IPS-11a (cell line): Measurements from ENCODE around the gene ARRDC1.
"Not testable (repeated sequence)": the region's sequence is repeated elsewhere in the genome, so short reads cannot be mapped to it uniquely, and the experiment has no call there.

Source experiments
- H3K4me3 ChIP-seq: one replicate; pipeline ENCODE4 v1.5.1; 2013; ENCODE audit warnings: low read depth, low read length, control low read depth

The ARRDC1 gene

DNA sequence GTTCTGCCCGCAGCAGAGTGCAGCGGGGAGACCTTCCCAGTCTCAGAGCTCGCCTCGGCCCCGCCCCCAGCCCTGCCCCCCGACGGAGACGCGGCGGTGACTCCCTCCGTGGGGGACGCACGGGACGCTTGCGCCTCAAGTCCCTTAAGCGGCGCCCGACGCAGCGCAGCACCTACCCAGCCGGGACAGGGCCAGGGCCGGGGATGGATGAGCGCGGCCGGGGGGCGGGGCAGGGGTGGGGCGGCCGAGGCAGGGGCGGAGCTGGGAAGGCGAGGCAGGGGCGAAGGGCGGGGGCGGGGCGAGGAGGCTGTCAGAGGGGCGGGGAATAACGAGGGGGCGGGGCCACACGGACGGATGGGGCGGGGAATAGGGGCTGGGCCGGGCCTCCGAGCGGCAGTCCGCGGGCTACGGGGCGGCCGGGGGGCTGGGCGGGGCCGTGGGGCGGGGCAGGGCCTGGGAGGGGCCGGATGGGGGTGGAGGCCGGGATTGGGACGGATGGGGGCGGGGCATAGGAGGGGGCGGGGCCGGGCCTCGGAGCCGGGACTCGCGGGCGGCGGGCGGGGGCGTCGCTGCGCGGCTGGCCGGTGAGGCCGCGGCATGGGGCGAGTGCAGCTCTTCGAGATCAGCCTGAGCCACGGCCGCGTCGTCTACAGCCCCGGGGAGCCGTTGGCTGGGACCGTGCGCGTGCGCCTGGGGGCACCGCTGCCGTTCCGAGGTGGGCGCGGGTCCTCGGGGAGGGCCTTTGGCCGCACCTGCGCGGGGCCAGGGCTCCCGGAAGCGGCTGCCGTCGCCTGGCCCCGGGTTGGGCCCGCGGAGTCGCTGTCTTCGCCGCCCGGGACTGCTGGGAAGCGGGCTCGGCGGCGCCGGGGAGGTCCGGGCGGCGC, at the start of gene ARRDC1:
Gene ARRDC1 (plus strand): TSS at position 566 of the 884 bp plus-strand sequence. CDS start 32 bp downstream, at position 598.
- H3K4me3 ChIP-seq, result peak within 1 kb of the TSS; percentile 50

- no peak overlapping the region for H3K4me3 ChIP-seq
Observed at GRCh38 chr9:137556069-137556838, 49.2 kb upstream of the ARRDC1 start.

DNA sequence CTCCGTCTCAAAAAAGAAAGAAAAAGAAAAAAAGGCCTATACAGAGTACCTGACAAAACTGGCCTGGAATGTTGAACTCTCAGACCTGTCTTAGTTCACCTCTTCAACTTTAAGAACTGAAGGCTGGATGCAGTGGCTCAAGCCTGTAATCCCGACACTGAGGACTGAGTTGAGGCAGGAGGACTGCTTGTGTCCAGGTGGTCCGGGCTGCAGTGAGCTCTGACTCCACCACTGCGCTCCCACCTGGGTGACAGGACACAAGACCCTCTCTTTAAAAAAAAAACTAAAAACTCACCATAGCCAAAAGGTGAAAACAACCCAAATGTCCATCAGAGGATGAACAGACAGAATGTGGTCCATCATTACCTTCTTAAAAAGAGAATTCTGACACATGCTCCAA, 47.4 kb upstream of the ARRDC1 start:
- H3K4me3 ChIP-seq, result no peak overlapping the region

DNA sequence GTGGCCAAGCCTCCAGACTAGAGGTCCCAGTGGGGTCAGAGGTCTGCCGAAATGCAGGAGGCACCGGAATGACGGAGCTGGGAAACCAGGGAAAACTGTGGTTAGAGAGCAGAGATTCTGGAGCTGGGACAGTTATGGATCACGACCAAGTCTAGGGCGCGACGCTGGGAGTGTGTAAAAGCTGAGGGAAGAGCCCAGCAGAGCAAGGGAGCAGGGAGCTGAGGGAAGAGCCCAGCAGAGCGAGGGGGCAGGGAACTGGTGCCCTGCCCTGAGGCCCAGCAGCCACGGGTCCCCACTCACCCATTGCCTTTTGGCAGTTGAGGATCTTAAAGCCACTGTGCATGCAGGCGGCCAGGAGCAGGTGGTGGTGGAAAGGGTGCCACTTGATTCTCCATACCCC, 41.4 kb upstream of the ARRDC1 start:
- H3K4me3 ChIP-seq, result no peak overlapping the region

DNA sequence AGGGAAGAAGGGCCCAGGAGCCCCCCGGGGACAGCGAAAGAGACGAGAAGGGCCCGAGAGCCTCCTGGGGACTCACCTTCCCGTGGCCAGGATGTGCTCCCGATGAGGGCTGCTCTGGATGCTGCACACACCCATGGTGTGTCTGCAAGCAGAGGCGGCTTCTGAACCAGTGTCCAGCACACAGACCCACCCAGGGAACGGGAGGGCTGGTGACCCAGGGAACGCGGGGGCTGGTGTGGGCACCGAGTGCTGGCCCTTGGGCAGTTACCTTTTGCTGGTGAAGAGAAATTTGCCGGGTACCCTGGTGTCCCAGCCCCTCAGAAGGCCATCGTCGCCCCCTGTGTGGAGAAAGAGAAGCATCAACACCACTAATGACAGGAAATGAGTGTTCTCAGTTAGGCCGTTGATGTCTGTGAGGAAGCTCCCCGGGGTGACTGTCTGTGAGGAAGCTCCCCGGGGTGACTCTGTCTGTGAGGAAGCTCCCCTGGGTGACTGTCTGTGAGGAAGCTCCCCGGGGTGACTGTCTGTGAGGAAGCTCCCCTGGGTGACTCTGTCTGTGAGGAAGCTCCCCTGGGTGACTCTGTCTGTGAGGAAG, 40.6 kb upstream of the ARRDC1 start:
- no peak overlapping the region for H3K4me3 ChIP-seq

- H3K4me3 ChIP-seq, result not testable (repeated sequence)
Observed at GRCh38 chr9:137568445-137568844, 37.0 kb upstream of the ARRDC1 start.

- no peak overlapping the region for H3K4me3 ChIP-seq
Observed at GRCh38 chr9:137569609-137570203, 35.8 kb upstream of the ARRDC1 start.

GRCh38 chr9:137570566-137570965, 34.9 kb upstream of the ARRDC1 start:
- no peak overlapping the region for H3K4me3 ChIP-seq

- no peak overlapping the region for H3K4me3 ChIP-seq
Observed at GRCh38 chr9:137574192-137574591, 31.3 kb upstream of the ARRDC1 start.

DNA sequence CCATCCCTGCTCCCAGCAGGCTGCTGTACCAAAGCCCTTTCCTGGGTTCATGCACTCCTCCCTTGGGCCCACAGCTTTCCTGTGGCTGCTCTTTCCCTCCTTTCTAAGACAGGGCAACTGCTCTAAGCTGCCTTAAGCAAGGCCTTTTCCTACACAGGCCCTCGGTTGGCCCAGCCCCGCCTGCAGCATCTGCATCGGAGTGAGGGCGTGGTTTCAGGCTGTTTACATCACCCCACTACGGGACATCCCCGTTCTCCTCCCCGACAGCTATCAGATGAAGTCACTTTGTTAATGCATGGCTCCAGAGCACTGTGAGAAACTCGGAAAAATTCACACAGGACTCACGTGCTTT, 30.1 kb upstream of the ARRDC1 start:
- H3K4me3 ChIP-seq, result no peak overlapping the region

GRCh38 chr9:137575716-137576411, 29.6 kb upstream of the ARRDC1 start:
- no peak overlapping the region for H3K4me3 ChIP-seq

GRCh38 chr9:137578518-137579258, 26.8 kb upstream of the ARRDC1 start, which contains the start of gene DPH7:
TSS of gene DPH7 (minus strand) at chr9:137578925. CDS start at chr9:137578777, 148 bp downstream.
- peak within 1 kb of the TSS; percentile 79 for H3K4me3 ChIP-seq

DNA sequence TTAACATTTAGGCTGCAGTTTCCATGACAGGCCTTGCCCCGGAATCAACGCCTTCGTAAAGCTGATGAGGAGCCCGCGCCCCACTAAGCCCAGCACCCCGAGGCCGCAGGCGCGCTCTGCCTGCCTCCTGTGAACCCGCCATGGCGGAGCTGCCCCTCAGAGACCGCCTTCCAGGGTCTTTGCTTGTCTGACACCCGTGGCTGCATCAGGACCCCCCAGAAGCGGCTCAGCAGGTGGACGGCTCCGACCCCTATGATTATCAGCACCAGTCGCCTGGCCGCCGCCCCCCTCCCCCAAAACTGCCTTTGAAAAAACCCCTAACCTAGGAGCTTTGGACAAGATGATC, 26.3 kb upstream of the ARRDC1 start:
- H3K4me3 ChIP-seq, result peak overlapping the region; percentile 79

- no peak overlapping the region for H3K4me3 ChIP-seq
Observed at GRCh38 chr9:137580209-137580953, 25.1 kb upstream of the ARRDC1 start.

DNA sequence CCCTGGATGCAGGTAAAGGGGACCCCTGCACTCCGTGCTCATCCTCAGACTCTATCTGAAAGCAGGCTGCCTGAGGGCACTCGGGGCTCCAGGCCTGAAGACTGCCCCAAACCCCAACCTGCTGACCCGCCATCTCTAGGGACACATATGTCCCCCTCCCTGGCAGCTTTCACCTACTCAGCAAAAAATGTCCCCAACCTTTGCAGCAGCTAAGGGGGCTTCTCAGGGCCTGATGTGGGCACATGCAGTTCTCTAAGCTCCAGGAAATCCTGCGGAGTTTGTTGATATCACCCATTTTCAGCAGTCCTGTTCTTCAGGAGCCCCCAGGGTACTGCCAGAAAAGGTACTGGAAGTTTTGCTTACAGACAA, 24.5 kb upstream of the ARRDC1 start:
- no peak overlapping the region for H3K4me3 ChIP-seq

- no peak overlapping the region for H3K4me3 ChIP-seq
Observed at GRCh38 chr9:137581361-137582285, 23.9 kb upstream of the ARRDC1 start.

GRCh38 chr9:137582286-137582860, 23.1 kb upstream of the ARRDC1 start:
- H3K4me3 ChIP-seq, result no peak overlapping the region

DNA sequence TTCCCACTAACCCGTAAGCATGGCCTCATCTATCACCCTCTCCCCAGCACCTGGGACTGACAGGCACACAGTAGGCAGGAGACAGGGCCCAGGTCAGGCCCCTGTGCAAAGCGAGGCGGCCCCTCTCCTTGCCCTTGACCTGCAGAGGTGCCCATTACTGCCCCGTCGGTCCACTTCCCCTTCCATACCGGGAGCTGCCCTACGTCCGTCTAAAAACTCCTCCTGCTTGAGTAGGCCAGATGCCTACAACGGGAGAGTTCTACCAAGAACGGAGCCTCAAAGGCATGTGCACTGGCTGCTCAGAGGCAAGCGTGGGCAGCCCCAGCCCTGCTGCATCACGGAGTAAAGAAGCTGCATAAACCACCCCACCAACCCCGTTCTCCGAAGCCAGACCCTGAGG, 22.1 kb upstream of the ARRDC1 start:
- no peak overlapping the region for H3K4me3 ChIP-seq
